NCI-H510A treated with DMSO at 0.1 percent for 48 hours (cell line): ENCODE results near the gene DHTKD1.
"Not testable (repeated sequence)": the region's sequence is repeated elsewhere in the genome, so short reads cannot be mapped to it uniquely, and the experiment has no call there.

Experiments used
- DNase-seq: peaks from one replicate; lab custom pipeline; 2025; lab: John Stamatoyannopoulos, UW

The DHTKD1 gene

GRCh38 chr10:12140038-12140437 lies 71.3 kb downstream of the DHTKD1 start:
- DNase-seq: no peak

GRCh38 chr10:12144538-12144937 lies 75.8 kb downstream of the DHTKD1 start:
- no peak for DNase-seq

- no peak for DNase-seq
Observed at GRCh38 chr10:12150163-12150562, 81.4 kb downstream of the DHTKD1 start.

GRCh38 chr10:12154516-12154915 lies 85.8 kb downstream of the DHTKD1 start:
- DNase-seq: no peak

- no peak for DNase-seq
Observed at GRCh38 chr10:12156367-12157123, 87.8 kb downstream of the DHTKD1 start.

GRCh38 chr10:12158111-12158510 lies 89.4 kb downstream of the DHTKD1 start:
- no peak for DNase-seq

GRCh38 chr10:12160664-12161063 lies 91.9 kb downstream of the DHTKD1 start:
- DNase-seq: no peak

- no peak for DNase-seq
Observed at GRCh38 chr10:12162927-12163326, 94.2 kb downstream of the DHTKD1 start.

- no peak for DNase-seq
Observed at GRCh38 chr10:12164085-12164484, 95.3 kb downstream of the DHTKD1 start.

GRCh38 chr10:12165036-12165435 lies 96.3 kb downstream of the DHTKD1 start:
- DNase-seq: no peak

GRCh38 chr10:12165999-12166775 lies 97.4 kb downstream of the DHTKD1 start:
- no peak for DNase-seq

GRCh38 chr10:12171512-12171911 lies 102.8 kb downstream of the DHTKD1 start:
- DNase-seq: not testable (repeated sequence)
